Stimulated activated CD8-positive, alpha-beta memory T cell treated with anti-CD3 and anti-CD28 coated beads, Interleukin-15, amount 100 ng/mL, for 1 hour (primary cell): ENCODE data around the gene SEZ6L.

Source experiments
- DNase-seq: peaks from one replicate; pipeline ENCODE4 v3.0.0-alpha.2; 2020; ENCODE audit warnings: low read depth

The SEZ6L gene

DNA sequence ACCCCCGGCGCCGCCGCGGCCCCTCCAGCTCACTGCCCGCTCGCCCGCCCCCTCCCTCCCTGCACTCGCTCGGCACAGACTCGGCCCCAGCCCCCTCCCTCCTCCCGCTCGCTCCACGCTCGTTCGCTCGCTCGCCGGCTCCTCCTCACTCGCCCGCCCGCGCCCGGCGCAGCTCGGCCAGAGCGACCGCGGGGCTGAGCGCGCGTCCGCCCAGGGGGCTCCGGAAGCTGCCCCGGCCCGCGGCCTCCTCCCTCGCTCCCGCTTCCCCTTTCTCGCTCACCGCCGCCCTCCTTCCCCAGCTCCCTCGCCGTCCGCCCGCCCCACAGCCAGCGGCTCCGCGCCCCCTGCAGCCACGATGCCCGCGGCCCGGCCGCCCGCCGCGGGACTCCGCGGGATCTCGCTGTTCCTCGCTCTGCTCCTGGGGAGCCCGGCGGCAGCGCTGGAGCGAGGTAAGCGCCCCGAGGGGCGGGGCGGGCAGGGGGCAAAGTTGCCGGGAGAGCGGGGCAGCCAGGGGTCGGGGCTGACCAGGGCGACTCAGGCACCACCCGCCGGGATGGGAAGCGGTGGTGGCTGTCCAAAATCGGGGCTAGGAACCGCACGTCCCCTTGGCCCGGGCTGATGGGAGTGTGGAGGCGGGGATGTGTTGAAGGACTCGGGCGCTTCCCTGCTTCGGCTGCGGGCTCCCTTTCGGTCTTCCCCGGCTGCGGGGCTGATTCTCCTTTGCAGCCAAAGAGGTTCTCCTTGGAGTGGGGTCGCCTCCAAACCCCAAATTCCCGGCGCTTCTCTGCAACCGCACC, at the start of gene SEZ6L:
Gene SEZ6L, plus strand, starts transcription at position 148 of the 797 bp plus-strand sequence. Its CDS starts 208 bp downstream, at position 356.
- DNase-seq = no peak

DNA sequence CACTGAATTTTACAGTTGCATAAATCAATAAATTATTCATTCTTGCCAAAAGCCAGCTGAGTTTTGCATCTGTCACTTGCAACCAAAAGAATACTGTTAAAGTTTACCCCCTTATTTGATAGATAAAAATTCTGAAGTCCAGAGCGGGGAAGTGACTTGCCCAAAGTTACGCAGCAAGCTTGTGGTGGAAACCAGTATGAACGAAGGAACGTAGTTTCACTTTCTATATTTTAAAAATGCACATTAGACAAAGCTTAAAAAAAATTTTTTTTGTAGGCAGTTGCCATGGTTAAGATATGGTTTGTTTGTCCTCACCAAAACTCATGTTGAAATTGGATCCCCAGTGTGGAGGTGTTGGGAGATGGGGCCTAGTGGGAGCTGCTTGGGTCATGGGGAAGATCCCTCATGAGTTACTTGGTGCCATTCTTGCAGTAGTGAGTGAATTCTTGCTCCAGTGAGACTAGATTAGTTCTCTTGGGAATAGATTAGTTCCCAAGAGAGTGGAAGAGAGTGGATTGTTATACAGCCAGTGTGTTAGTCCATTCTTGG, 46.3 kb upstream of the SEZ6L start:
- no peak for DNase-seq

- DNase-seq = no peak
Measured at GRCh38 chr22:26124991-26125725, 44.1 kb upstream of the SEZ6L start.

DNA sequence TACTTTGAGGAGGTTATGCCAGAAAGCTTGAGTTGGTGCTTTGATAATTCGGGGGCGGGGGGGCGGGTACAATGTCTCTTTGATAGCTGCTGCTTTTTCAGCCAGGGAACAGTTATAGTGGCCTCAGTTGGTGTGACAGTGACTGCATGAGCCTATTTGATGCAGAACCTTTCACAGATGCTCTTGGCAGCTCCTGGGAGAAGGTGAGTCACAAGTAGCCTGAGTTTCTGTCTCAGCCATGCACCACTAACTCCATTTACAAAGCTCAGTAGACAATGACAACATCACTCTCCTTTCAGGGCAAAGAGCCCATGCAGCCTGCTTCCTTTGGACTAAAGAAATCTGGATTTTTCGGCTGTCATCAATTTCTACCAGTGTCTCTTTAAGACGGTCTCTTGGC, 42.1 kb upstream of the SEZ6L start:
- DNase-seq = no peak

DNA sequence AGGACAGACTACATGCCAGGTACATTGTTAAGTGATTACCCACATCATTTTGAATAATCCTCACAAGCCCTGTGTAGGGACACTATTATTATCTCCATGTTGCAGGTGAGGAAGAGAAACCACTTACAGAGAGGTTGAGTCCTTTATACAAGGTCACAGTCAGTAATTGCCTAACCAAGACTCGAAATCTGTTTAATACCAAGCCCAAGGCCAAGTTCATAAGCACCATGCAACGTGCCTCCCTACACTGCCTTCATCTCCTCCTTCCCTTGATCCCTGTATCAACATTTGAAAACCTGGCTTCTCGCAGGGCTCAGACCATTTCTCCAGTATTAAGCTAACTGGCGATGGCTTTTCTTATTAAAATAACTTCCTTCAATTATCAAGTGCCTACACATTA, 41.7 kb upstream of the SEZ6L start:
- no peak for DNase-seq

GRCh38 chr22:26131589-26132154, 37.6 kb upstream of the SEZ6L start:
- DNase-seq = no peak

- no peak for DNase-seq
Measured at GRCh38 chr22:26134654-26135330, 34.5 kb upstream of the SEZ6L start.

- no peak for DNase-seq
Measured at GRCh38 chr22:26135806-26136205, 33.5 kb upstream of the SEZ6L start.

DNA sequence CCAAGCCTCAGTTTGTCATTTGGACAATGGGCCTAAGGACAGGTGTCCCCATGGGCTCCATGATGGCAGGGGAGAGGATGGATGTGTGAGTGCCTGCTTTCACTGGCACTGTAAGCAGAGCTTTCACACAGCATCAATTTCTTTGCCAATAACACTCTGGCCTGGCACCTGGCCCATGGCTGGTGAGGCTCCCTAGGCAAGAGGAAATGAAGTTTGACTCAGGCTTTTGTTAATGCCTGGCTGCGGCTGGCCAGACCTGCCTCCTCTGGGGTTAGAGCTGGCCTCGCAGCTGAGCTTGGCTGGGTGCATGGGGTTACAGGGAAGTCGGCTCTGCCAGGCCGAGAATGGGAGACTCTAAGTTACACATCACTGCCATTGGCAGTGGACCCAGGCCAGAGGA, 30.0 kb upstream of the SEZ6L start:
- DNase-seq = no peak

DNA sequence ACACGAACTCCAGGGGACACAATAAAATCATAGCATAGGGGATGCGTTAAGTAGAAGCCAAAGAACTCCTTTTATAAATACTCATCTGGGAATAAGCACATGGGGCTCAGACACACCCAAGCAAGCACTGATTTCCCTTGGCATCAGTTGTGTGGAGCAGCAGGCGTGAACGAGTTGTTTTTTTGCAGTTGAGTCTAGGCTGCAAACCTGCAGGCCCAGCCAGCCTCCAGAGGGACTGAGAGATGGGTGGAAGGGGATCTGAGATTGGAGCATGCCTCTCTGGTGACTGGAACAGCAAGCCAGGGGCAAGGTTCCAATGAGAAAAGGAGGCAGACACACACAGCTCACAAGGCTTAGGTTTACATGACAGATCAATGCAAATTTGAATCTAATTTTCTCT, 27.4 kb upstream of the SEZ6L start:
- no peak for DNase-seq

GRCh38 chr22:26143806-26144325, 25.4 kb upstream of the SEZ6L start:
- no peak for DNase-seq

DNA sequence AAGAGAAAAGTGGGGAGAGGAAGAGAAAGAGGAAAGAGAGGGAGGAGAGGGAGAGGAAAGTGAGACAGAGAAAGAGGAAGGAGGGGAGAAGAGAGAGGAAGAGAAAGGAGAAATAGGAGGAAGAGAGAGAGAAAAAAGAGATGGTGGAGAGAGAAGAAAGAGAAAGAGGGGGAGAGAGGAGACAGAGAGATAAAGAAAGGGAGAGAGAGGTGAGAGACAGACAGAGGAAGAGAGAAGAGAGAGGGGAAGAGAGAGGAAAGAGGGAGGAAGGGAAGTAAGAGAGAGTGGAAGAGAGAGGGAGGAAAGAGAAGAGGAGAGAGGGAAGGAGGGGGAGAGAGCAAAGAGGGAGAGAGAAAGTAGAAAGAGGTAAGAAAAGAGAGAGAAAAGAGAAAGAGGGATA, 9.4 kb upstream of the SEZ6L start:
- no peak for DNase-seq

- DNase-seq = no peak
Measured at GRCh38 chr22:26161746-26162145, 7.5 kb upstream of the SEZ6L start.

GRCh38 chr22:26162926-26163325, 6.3 kb upstream of the SEZ6L start:
- no peak for DNase-seq

GRCh38 chr22:26164174-26164573, 5.1 kb upstream of the SEZ6L start:
- no peak for DNase-seq

DNA sequence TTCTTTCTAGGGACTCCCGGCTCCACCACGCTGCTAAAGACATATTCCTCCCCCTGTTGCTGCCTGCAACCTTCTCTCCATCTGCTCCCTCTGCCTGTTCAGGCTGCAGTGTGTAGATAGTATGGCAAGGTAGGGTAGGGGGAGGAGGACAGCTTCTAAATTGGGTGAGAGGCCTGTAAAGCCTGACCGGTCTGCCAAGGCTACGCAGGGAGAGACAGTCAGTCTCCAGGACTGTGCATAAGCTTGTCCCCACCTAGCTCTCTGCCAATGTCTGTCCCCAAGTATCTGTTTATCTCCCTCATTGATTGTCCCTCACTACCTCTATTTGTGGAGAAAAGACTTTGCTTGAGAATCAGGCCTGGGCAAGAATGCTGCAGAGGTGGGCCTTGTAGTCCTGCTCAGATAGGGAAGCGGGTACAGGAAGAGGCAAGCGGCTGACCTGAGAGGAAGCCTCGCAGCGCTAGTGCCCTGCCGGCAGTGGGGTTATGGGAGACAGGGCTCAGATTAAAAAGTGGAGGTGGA, 871 bp upstream of the SEZ6L start:
- DNase-seq = no peak

- DNase-seq = no peak
Measured at GRCh38 chr22:26168939-26169314, 335 bp upstream of the SEZ6L start.

DNA sequence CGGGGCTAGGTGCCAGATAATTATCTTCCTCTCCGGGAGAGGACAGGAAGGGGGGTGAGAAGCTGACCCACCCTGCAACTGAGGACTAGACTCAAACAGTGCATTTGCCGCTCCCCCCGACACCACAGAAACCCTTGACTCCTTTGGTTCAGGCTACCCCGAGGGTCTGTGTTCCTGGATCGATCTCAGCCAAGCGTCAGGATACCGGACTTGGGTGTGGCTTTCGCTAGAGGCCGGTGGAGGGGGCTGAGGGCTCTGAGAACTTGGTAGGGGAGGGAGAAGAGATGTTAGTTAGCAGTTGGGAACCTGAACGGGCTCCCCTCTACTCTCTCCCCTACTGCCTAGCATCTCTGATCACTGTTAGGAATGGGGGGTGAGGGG, 840 bp downstream of the SEZ6L start:
- DNase-seq = no peak

GRCh38 chr22:26170795-26171580, 1.7 kb downstream of the SEZ6L start:
- no peak for DNase-seq

DNA sequence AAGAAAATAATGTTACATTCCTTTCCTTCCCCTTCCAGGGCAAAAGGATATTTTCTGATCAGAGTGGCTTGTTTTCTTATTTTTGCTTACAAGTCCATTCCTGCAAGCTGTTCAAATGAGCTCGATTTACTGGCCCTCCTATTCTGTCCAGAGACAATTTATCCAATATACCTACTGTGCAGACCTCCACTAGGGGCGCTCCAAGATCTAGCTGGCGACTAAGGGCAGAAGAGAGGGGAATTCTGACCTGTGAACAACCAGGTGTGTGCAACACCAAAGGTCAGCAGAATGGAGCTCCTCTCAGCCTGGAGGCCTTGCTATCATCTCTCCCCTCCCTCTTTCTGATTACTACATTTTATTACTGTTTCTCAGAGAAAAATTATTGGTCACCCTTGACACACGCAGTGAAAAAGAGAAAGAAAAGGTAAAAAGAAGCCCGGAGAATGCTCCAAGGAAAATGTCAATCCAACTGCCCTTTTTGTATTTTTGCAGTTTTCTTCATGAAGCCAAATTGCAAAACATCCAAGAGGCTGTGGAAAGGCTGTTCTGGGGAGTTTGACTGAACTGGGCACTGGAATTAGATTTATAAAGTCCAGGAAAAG, 3.2 kb downstream of the SEZ6L start:
- DNase-seq = no peak

- no peak for DNase-seq
Measured at GRCh38 chr22:26174280-26174679, 5.0 kb downstream of the SEZ6L start.
